Forelimb muscle (tissue), 1 donor: ENCODE results near the gene TRIM7. TPM values are rescaled to one million over a fixed set of nuclear protein-coding genes. Genes with fewer than 3 reads are reported as not detected.
A peak's percentile ranks its signal among the peaks of the same experiment; 100 is the strongest.
"Not testable (repeated sequence)": the region's sequence is repeated elsewhere in the genome, so short reads cannot be mapped to it uniquely, and the experiment has no call there.

Experiments
- DNase-seq: peaks from one replicate; pipeline ENCODE4 v3.0.0-alpha.2; 2013; ENCODE audit warnings: low read depth
- polyA plus RNA-seq: library from polyadenylated mRNA; unstranded; fragments of 120-200 nt; gene quantifications from one replicate; pipeline ENCODE4 v1.2.1, GENCODE V29; 2013; ENCODE audit not compliant: insufficient read length

TRIM7 gene
- polyA plus RNA-seq, 1 donor = 21.6 TPM

DNA sequence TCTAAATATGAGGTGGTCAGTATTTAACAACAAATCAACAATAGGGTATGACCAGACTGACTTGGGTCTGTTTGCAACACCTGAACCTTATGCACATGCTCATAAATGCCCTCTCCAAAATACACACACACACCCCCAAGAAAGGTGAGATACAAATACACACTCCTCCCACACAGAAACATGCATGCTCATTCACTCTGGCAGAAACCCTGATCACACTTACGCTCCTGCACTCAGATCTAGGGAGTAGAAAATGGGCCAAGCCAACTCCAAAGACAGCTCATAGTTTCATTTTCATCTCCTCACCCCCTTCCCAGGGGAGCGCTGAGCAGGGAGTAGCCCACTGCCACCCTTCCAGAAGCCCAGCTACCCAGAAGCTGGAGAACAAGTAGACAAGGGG lies 11.3 kb downstream of the TRIM7 start:
- no peak for DNase-seq

DNA sequence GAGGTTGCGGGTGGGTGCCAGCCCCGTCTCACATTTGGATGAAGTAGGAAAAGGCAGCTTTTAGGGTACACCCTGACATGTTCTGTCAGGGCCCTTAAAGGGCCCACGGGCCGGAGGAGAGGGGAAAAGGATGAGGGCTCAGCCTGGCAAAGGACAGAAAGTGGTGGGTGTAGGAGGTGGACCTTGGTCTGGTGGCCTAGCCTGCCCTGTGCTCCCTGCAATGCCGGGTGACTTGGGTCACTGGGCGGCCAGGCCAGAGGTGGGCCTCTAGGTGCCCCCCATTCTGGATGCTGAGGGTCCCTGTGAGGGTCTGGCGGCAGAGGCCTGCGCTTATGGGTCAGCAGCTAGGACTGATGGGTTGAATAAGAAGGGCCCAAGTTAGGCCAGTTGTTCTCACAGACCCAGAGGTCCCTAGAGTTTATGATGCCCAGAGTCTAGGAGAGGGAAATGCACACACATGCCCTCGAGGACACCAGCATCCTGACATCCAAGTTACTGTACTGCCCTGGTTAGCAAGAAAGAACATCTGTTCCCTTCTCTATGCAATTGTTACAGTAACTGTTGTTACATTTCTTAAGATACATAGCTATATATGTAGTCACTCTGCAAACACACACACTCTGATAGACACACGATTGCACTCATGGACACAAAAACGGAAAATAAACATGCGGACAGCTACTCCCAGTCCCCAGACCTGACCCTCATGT lies 12.5 kb downstream of the TRIM7 start:
- DNase-seq = no peak

DNA sequence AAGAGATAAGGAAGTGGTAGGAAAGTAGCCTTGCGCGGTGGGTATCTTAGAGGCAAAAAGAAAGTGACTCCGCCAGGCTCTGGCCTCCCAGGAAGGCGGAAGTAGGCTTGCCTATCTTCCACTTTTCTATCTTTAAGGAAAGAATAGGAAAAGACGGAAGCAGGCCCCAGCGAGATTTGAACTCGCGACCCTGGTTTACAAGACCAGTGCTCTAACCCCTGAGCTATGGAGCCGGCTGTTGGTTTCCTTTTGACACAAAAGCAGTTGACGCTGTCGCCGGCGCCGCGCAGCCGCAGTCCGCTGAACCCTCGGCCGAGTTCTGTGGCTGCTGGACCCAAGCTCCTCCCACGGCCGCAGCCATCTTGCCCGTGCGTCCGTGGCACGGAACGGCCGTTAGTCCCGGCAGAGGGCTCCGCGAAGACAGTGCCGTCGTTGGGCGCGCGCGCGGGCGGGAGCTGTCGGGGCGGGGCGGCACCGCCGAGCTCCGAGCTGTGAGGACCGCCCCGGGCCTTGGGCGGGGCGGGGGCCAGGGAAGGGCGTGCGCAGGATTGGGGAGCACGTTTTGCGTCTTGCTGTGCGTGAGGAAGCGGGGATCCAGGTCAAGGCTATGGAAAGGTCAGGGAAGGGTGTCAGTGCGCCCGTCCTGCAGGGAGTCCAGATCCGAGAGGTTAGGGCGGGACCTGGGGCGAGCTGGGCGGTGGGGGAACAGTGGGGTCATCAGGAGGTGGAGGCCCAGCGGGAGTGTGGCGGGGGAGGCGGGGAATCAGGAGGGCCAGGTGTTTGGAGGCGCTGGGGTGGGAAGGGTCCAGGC lies 13.3 kb downstream of the TRIM7 start:
- peak; percentile 80 for DNase-seq

DNA sequence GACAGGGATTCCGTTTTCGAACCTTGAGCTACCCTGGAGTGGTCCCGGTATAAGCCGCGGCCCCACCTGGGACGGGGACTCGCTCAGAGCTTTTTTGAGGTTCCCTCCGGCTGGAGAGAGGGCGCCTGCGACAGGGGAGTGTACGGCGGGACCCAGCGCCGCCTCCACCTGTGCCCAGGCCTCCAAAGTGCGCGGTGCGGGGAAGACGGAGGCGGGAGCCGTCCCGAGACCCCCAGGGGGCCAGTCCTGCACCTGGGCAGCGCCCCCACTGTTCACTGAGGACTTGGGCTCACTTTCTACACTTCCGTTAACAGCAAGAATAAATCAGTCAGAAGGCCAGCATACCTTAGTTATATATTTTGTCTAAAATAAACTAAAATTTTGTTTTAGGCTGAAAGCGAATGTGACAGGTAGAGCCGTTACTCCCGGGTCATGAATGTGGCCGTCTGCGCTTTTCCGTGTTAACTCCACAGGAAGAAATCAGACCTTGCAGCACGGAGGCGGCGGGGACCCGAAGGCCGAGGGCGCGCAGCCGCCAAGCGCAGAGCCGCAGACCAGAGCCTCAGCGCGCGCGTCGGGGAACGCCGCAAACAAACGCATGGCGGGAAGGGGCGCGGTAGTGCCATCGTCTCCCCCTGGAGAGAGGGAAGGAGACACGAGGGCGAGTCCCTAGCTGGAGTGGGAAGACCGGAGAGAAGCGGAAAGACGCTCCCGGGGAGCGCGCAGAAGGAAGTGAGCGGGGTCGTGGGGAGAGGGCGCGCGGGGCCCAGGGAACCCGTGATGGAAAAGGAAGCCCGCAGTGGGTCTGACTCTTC lies 14.1 kb downstream of the TRIM7 start:
- no peak for DNase-seq

DNA sequence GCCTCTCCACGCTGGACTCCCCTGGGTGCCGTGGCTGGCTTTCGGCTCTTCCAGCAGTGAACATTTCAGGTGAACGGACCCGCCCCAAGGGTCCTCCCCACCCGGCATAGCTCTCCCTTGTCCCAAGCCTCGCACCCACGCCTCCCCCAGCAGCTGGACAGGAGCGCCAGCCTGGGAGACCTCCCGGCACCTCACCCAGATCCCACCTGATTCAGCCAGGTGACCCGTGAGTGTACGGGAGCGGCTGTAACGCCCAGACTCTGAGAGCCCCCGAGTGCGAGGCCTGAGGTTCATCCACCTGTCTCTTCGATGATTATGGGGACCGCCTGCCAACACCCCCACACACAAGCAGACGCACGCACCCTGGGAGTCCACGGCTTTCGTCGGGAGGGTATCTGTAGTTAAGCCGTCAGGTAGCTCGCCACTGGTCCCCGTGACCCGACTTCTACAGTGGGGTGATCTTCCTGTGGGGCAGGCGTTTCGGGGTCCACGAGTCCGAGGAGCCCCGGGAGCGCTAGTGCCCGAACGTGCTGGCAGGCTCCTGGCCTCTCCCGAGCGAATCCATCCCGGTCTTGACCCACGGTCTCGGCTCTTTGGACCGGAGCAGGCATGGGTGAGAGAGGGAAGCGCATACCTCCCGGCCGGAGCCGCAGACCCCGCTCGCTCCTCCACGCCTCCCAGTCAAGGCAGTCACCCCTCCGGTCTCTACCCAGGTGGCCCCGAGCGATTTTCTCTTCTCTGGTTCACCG lies 14.9 kb downstream of the TRIM7 start:
- no peak for DNase-seq

DNA sequence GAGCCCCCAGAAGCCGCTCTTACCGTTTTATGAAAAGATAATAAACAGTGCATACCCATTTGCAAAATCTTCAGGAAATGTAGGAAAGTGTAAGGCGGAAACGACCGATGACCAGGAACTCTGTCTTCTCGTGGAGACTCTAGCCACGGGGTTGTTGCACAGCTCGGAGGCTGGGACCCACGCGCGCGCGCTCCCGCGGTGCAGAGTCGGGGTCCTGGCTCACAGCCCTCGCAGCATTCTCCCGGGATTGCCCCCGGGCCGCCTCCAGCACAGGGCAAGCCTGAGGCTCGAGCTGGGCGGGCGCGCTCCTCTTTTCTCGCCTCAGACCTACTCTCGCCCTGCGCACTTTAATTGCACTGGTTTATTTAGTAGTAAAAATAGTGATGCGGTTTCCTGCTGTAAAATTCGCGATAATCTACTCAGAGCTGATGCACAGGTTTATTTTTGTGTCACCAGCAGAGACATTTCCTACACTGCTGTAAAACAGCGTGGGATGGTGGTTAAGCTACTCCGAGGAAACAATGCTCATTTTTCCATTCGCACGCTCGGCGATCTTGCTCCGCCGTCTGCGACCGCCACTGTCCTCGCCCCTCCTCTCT lies 15.5 kb downstream of the TRIM7 start:
- no peak for DNase-seq

DNA sequence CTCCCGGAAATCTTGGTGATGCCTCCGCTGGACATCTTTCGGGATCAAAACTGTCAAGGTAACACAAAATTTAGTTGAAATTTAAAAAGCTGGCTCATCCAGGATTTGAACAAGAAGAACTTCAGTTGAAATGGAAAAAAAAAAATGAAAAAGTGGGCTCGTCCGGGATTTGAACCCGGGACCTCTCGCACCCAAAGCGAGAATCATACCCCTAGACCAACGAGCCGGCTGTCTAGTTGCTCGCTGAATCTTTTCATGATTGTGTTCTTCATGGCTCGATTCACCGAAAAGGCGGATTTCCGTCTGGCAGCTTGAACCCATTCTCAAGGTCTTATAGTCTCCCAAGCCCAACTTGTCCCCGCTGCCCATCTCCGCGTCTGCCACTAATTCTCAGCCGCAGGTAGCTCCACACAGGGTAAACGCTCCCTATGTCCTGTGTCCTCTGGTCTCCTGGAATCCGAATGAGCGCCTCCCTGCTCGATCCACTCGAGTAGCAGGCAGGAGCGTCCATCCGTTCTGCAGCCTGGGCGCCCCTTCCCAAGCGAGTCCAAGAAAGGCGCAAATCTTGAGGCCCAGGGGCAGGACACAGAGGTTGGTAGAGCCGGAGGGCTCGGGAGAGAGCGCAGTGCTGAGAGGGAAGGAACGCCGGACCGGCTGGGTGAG lies 16.2 kb downstream of the TRIM7 start:
- peak; percentile 80 for DNase-seq

DNA sequence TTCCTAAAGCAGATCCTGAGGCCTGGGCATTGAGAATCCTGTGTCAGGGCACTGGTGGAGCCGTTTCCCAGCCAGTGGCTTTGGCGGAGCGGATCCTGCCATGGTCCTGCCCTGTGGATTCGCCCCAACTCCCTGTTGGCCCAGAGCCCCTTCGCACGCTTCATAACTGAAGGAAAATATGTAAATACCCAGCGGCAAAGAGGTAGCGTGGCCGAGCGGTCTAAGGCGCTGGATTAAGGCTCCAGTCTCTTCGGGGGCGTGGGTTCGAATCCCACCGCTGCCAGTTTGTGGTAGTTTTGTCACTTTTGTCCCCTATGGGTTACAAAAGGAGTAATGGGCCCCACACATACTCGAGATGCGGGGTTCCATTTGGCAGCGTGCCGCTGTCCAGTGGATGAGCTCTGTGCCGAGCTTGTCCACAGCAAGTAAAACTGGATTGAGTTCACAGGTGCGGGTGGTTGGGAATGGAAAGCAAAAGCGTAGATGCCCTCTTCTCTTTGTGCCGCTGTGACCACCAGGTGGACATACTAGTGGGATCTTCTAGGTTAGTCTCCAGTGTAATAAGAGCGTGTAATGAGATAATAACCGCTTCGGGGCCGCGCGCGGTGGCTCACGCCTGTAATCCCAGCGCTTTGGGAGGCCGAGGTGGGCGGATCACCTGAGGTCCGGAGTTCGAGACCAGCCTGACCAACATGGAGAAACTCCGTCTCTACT lies 17.3 kb downstream of the TRIM7 start:
- DNase-seq = no peak

DNA sequence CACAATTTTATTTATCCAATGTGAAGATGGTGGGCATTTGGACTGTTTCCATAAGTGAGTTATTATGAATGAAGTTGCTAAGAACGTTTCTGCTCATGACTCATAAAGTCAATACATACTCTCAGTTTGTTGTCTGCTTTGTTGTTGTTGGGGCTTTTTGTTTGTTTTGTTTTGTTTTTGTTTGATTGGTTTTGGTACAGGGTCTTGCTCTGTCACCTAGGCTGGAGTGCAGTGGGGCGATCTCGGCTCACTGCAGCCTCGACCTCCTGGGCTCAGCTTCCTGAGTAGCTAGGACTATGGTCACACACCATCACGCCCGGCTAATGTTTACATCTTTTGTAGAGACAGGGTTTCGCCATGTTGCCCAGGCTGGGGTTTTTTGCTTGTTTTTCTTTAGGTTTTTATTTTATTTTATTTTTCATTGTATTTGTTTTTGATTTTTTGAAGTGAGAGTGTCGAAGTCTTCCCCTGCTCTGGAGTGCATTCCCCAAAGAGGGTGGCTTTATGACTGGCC lies 18.0 kb downstream of the TRIM7 start:
- DNase-seq = no peak

DNA sequence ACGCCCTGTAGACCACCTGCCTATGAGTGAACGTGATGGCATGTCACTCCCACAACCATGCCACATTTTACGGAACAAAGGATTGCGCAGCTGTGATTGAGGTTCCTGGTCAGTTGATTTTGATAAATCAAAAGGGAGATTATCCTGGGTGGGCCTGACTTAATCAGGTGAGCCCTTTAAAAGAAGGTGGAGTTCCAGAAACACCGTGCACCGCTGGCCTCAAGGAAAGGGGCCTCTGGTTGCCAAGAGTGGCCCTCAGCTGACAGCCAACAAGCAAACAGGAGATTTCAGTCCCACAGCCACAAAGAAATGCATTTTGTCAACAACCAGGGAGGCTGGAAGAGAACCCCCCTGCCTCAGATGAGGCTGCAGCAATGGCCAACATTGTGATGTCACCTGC lies 19.0 kb downstream of the TRIM7 start:
- DNase-seq = no peak

DNA sequence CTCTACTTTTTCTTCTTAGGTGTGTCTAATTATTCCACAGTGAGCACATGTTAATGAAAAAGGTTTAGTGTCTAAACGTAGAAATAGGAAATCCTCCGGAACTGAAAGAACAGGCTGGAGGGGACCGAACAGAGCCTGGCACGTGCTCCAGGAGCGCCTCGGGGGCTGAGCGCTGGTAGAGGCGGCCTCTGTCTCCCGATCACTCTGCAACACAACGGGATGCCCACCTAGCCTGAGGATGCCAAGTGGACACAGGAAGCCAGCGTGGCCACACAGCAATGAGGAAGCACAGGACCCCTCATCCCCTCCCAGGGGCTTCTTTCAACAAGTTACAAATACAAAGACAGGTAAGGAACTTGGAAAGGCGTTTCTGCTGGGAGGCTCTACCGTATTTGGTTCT lies 19.4 kb downstream of the TRIM7 start:
- no peak for DNase-seq

DNA sequence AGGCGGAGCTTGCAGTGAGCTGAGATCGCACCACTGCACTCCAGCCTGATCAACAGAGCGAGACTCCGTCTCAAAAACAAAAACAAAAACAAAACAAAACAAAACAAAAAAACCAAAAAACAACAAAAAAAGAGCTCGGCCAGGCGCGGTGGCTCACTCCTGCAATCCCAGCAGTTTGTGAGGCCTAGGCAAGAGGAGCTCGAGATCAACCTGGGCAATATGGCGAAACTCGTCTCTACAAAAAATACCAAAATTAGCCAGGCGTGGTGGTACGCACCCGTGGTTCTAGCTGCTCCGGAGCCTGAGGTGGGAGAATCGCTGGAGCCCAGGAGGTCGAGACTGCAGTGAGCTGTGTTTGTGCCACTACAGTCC lies 20.2 kb downstream of the TRIM7 start:
- no peak for DNase-seq

DNA sequence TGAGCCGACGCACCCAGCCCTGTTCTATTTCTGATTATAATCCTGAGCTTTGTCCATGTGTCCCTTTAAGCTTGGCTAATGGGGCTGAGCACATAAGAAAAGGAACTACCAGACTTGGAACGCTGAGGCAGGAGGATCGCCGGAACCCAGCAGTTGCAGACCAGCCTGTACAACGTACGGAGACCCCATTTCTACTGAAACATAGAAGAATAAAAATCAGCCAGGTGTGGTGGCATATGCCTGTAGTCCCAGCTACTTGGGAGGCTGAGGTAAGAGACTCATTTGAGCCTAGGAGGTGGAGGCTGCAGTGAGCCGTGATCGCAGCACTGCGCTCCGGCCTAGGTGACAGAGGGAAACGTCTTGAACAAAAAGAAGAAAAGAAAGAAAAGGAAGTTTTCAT lies 22.3 kb downstream of the TRIM7 start:
- no peak for DNase-seq

DNA sequence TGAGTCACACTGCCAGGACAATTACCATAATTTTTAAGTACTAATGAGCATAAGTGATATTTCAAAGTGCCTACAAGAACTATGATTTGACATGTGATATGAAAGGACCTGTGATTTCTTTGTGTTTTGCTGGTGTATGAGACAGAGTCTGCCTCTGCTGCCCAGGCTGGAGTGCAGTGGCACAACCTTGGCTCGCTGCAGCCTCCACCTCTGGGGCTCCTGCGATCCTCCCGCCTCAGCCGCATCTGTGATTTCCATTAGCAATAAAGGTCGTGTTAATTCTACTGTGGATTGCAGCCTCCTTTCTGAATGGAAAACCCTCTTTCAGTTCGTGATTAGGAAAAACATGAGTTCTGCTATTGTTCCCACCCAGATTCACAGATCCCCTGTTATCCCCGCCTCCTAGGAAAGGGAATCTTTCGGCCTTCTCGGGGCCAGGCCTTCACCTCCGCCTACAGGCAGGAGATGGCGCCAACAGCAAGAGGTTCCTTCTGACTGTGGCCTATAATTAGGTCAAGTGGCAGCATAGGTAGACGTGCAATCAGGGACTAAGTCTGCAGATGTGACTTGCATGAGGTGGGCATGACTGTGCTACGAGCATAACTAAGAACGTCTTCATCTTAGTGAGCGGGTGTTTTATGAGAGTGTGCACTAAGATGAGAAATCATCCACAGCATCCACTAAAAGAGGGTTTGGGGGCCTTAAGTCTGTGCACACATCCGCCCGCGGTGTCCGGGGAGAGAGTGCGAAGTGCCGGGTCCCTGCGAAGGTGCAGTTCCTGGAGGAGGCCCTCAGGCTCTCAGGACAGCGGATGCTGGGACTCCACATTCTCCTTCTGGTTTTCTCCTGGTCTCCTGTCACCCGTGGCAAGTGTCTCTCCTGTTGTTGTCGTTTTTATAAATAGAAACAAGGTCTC lies 23.1 kb downstream of the TRIM7 start:
- no peak for DNase-seq

DNA sequence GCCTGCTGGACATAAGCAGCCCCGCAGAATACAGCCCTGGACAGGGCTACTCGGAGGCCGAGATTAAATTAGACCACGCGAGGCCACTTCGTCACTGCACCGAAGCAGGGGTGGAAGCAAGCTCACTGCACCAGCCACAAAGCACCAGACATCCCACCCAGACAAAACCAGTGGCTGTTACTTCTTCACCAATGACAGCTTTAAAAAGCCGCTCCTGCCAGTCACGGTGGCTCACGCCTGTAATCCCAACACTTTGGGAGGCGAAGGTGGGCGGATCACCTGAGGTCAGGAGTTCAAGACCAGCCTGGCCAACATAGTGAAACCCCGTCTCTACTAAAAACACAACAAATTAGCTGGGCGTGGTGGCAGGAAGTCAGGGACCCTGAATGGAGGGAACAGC lies 27.4 kb downstream of the TRIM7 start:
- not testable (repeated sequence) for DNase-seq

DNA sequence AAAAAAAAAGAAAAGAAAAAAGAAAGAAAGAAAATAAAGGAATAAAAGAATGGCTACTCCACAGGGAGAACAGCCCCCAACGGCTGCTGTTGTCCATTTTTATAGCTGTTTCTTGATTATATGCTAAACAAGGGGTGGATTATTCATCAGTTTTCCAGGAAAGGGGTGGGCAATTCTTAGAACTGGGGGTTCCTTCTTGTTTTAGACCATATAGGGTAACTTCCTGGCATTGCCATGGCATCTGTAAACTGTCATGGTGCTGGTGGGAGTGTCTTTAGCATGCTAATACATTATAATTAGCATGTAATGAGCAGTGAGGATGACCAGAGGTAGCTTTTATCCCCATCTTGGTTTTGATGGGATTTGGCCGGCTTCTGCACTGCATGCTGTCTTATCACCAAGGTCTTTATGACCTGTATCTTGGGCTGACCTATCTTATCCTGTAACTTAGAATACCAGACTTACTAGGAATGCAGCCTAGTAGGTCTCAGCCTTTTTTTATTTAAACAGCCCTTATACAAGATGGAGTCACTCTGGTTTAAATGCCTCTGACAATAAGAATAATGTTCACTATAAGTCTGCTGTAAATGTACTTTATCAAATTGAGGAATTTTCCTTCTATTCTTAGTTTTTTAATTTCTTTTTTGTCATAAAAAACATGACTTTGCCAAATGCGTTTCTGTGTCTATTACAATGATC lies 28.6 kb downstream of the TRIM7 start:
- no peak for DNase-seq

DNA sequence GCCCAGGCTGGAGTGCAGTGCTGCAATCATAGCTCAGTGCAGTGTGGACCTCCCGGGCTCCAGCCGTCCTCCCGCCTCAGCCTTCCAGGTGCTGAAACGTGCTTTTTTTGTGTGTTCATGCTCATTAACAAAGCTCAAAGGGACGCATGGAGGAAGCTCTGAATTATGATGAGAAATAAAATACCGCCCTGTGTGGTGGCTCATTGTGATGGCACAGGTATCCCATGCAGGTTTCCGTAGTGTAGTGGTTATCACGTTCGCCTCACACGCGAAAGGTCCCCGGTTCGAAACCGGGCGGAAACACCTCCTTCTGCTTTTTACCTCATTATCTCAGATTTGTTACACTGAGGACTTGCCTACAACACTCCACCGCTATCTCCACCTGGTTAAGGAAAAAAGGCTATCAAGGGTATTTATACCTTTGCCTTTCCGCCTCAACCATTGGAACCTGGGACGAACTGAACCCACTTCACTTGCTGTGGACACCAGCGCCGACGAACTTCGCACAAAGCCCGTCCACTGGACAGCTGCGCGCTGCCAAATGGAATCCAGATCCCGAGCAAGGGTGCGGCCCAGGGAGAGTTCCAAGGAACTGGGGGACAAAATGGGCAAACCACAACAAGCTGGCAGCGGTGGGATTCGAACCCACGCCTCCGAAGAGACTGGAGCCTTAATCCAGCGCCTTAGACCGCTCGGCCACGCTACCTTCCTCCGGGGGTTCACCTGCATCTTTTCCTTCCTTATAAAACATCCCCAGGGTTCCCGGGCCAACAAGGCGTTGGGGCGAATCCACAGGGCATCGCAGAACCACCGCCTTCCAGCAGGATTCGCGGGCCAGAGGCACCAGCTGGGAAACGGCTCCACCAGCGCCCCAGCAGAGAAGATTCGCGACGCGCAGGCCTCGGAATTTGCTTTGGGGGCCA lies 31.3 kb downstream of the TRIM7 start:
- DNase-seq = no peak
